Stimulated activated CD8-positive, alpha-beta memory T cell treated with anti-CD3 and anti-CD28 coated beads, Interleukin-7, amount 100 ng/mL, for 1 hour (primary cell): ENCODE measurements around the gene GALNS.
A peak's percentile ranks its signal among the peaks of the same experiment; 100 is the strongest.

ENCODE experiments used
- DNase-seq, 2 donors: peaks; one replicate each; pipeline ENCODE4 v3.0.0-alpha.2; 2020; ENCODE audit warnings: low read depth in 2 of 2

The GALNS gene

GRCh38 chr16:88816736-88817535 lies 39.8 kb downstream of the GALNS start:
- DNase-seq: no peak

GRCh38 chr16:88815901-88816589 lies 40.7 kb downstream of the GALNS start:
- DNase-seq: no peak

GRCh38 chr16:88815227-88815626 lies 41.5 kb downstream of the GALNS start:
- DNase-seq: no peak

DNA sequence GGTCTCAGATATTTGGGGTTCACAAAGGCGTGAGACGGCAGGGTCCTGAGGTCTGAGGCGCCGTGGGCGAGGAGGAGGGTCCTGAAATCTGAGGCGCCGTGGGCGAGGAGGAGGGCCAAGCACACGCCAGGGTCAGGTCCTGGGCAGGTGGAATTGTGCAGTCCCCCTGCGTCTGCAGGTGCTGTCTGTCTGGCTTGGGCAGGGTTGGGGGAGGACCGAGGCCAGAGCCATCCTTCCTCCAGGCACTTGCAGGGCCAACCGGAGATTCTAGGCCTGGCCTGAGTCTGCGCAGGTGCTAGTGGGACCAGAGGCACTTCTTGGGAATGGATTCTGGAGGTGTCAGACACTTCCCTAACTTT lies 42.6 kb downstream of the GALNS start:
- DNase-seq: no peak

- DNase-seq: no peak
These were observed 43.2 kb downstream of the GALNS start for GRCh38 chr16:88813269-88814143.

DNA sequence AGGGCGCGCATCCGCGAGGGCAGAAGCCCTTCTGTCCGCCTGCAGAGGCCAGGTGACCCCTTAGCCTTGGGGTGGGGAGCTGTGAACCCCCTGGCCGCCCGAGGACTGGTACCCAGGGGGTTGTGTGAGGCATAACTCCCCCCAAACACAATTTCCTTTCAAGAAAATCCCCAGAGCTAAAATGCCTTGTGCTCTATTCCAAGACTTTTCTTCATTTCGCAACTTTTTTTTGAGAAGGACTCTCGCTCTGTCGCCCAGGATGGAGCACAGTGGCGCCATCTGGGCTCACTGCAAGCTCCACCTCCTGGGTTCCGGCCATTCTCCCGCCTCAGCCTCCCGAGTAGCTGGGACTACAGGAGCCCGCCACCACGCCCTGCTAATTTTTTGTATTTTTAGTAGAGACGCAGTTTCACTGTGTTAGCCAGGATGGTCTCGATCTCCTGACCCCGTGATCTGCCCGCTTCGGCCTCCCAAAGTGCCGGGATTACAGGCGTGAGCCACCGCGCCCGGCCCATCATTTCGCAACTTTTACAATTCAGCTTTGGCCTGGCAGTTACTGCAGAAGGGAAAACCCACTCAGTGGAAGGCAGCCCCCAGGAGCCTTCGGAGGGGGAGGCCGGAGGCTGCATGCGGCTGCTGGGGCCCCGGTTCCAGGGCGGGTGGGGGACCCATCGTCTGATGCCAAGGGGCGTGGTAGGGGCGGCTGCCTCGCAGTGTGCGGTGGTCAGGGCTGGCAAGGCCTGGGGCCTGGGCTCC lies 44.1 kb downstream of the GALNS start:
- DNase-seq: no peak

GRCh38 chr16:88811769-88812512 lies 44.8 kb downstream of the GALNS start, which contains the start of gene APRT:
Gene APRT (minus strand): TSS chr16:88811928. CDS start chr16:88811899, 29 bp downstream.
- peak; percentile 96 for DNase-seq

- DNase-seq: peak in 1 of 2 donors; percentile 33
These were observed 45.6 kb downstream of the GALNS start for GRCh38 chr16:88810912-88811768.

GRCh38 chr16:88810166-88810911 lies 46.4 kb downstream of the GALNS start:
- DNase-seq: no peak

- DNase-seq: no peak
These were observed 47.0 kb downstream of the GALNS start for GRCh38 chr16:88809676-88810165.

DNA sequence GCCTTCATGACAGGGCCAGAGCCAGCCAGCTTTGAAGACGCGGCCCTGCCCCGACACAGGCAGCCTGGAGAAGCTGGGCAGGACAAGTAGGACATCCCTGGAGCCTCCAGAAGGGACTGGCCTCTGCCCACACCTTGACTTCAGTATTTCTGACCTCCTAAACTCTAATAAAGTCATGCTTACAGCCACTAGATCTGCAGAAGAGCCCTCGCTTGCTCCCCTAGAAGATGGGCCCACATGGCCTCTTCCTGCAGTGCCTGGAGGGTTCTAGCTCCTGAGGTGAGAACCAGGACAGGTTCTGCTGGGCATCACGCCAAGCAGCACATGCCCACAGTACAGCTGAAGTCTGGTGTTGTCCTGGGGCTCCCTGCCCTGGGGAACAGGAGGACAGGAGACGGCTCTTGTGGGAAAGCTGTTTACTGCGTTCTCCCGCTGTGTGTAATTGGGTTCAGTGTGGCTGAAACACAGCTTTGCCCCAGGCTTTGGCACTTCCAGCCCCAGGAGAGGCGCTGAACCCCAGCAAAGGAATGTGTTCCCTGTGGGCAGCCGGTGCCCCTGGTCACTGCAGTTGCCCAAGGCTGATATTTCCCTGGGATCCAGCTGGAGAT lies 47.6 kb downstream of the GALNS start:
- DNase-seq: no peak

- no peak for DNase-seq
These were observed 48.9 kb downstream of the GALNS start for GRCh38 chr16:88807626-88808453.

DNA sequence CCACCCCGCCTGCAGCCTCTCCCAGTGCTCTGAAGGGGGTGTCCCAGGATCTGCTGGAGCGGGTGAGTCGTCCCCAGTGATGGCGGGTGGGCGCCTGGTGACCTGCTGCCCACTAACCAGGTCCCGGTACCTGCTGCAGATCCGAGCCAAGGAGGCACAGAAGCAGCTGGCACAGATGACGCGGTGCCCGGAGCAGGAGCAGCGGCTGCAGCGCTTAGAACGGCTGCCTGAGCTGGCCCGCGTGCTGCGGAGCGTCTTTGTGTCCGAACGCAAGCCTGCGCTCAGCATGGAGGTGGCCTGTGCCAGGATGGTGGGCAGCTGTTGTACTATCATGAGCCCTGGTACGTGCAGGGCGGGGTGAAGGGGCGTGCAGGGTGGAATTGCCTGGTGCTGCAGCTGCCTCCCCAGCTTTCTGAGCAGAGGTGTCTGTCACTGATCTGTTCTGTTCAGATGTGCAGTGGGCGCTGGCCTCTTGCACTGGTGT lies 49.6 kb downstream of the GALNS start:
- no peak for DNase-seq

DNA sequence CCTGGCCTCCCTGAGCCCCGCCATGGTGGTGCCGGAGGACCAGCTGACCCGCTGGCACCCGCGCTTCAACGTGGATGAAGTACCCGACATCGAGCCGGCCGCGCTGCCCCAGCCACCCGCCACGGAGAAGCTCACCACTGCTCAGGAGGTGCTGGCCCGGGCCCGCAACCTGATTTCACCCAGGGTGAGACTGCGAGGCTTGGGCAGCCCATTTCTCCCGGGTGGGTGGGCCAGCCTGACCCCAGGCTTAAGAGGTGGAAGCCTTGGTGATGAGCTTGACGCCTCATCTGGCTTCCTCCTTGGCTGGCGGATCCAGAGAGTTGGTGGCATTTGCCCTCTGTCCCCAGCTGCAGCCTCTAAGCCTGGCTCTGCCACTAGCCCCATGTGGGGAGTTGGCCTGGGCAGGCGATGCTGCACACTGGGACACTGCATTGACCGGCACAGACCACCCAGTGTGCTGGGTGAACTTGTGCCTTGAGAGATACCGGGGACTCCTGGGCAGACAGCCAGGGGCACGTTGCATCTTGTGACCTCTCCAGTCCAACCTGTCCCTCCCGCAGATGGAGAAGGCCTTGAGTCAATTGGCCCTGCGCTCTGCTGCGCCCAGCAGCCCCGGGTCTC lies 50.1 kb downstream of the GALNS start:
- no peak for DNase-seq

- DNase-seq: no peak
These were observed 50.8 kb downstream of the GALNS start for GRCh38 chr16:88805887-88806393.

- DNase-seq: no peak
These were observed 51.4 kb downstream of the GALNS start for GRCh38 chr16:88805340-88805715.
